ENCODE measurements around the gene ROPN1B.
"Not testable (repeated sequence)": the region's sequence is repeated elsewhere in the genome, so short reads cannot be mapped to it uniquely, and the experiment has no call there.

DNA sequence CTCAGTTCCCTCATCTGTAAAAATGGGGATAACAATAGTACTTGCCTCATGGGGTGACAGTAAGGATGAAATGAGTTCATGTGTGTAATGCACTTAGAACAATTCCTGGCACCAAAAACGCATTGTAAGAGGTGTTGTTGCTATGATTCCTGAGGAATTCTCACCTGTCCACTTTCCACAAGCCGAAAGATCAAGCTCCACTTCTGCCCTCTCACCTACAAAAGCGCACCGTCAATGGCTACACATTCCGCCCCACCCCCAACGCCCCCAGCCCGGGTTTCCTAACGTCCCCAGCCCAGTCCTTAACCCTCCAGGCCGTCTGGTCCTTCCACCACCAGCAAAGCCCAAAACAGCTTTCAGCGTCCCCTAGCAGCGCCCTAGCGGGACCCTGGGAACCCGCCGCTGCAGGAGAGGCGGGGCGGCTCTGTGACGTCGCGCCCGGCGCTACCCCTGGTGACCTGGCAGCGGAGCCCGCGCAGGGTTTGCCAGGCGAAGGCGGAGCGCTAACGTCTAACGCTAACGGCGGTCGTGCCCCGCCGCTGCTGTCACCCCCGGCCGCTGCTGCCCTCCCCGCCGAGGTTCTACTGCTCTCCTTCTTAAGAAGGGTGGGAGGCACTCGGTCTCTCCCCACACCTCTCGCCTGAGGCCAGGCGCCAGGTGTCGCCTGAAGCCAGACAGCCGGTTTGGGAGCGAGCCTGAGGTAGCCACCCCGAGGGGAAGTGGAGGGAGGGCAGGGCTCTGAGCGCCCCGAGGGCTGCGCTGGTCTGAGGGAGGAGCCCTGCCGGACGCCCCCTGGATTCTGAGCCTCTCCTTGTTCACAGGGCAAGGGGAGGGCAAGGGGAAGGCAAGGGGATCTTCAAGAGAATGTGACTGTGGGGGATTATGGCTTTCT is at the start of gene ROPN1B:
- TF ChIP-seq POLR2AphosphoS5 (IDR thresholded peaks at IDR 0.05; ENCODE audit: low read depth); CTCF (IDR thresholded peaks at IDR 0.05; ENCODE audit: insufficient read depth, low read length): not testable (repeated sequence)
